SK-N-SH (cell line): Measurements from ENCODE around the gene ELMO1. TPM values are rescaled to one million over a fixed set of nuclear protein-coding genes. Genes with fewer than 3 reads are reported as not detected.

Experiments
- CTCF ChIA-PET: fragments of 300-600, 350-600 bp; formaldehyde crosslinking; extraction: SDS; loops from one replicate; lab custom pipeline; 2021; lab: Yijun Ruan, JAX
- POLR2A ChIA-PET: fragments of 350-600 bp; sonication (Branson Sonifier 250); formaldehyde crosslinking; extraction: SDS; loops from one replicate; lab custom pipeline; 2020; ENCODE audit warnings: antibody characterized with exemption, inconsistent platforms; lab: Yijun Ruan, JAX
- DNase-seq: peaks from one replicate; pipeline ENCODE4 v3.0.0; 2012
- H2AFZ ChIP-seq: fragments of 200-600 bp; sonication (generic); 2 replicates; pipeline ENCODE4 v1.8.1; 2016; ENCODE audit warnings: antibody characterized with exemption, mild to moderate bottlenecking, low read depth
- H3F3A ChIP-seq: fragments of 200-600 bp; sonication (generic); replicated peaks from 2 replicates; pipeline ENCODE3; 2016; ENCODE audit warnings: antibody characterized with exemption, mild to moderate bottlenecking; ENCODE audit not compliant: insufficient read depth
- H3K27ac ChIP-seq, 2 experiments: fragments of 200-500 bp in 1 of 2; fragments of 200-600 bp in 1 of 2; sonication (Bioruptor generic) in 1 of 2; sonication (generic), shearing (Covaris generic) in 1 of 2; 2 replicates each; pipeline versions ENCODE4 v1.5.1 to v1.6.1; 2014 to 2016; ENCODE audit warnings: low read depth in 2 of 2, inconsistent platforms in 1 of 2, low read length in 1 of 2, mild to moderate bottlenecking in 1 of 2, mixed read lengths in 1 of 2
- H3K27me3 ChIP-seq: fragments of 200-600 bp; sonication (generic), shearing (Covaris generic); 2 replicates; pipeline ENCODE4 v1.6.1; 2016; ENCODE audit warnings: mixed run types; ENCODE audit not compliant: insufficient read depth
- H3K36me3 ChIP-seq, 2 experiments: fragments of 200-500 bp in 1 of 2; fragments of 200-600 bp in 1 of 2; sonication (Bioruptor generic) in 1 of 2; sonication (generic) in 1 of 2; replicated peaks in 1 of 2; 2 replicates each; pipeline versions ENCODE3 to v1.5.1; 2014 to 2016; ENCODE audit warnings: low read length in 1 of 2, mild to moderate bottlenecking in 1 of 2; ENCODE audit not compliant: insufficient read depth in 2 of 2, control insufficient read depth in 1 of 2
- H3K4me1 ChIP-seq, 2 experiments: fragments of 200-500 bp in 1 of 2; fragments of 200-600 bp in 1 of 2; sonication (Bioruptor generic) in 1 of 2; sonication (generic), shearing (Covaris generic) in 1 of 2; 2 replicates each; pipeline versions ENCODE4 v1.5.1 to v1.6.1; 2014 to 2016; ENCODE audit warnings: low read depth in 1 of 2, low read length in 1 of 2, mixed run types in 1 of 2; ENCODE audit not compliant: insufficient read depth in 2 of 2, control insufficient read depth in 1 of 2
- H3K4me2 ChIP-seq: fragments of 200-600 bp; sonication (generic), shearing (Covaris generic); 2 replicates; pipeline ENCODE4 v1.6.1; 2017; ENCODE audit warnings: mixed run types
- H3K4me3 ChIP-seq, 2 experiments: fragments of 200-500 bp in 1 of 2; fragments of 200-600 bp in 1 of 2; sonication (Bioruptor generic) in 1 of 2; sonication (generic), shearing (Covaris generic) in 1 of 2; 2 replicates each; pipeline versions ENCODE4 v1.5.1 to v1.8.1; 2014 to 2016; ENCODE audit warnings: low read depth in 2 of 2, inconsistent platforms in 1 of 2, low read length in 1 of 2, mild to moderate bottlenecking in 1 of 2, mixed read lengths in 1 of 2, moderate library complexity in 1 of 2
- H3K79me2 ChIP-seq: fragments of 200-600 bp; sonication (generic); 2 replicates; pipeline ENCODE4 v1.8.1; 2017; ENCODE audit warnings: mild to moderate bottlenecking; ENCODE audit not compliant: insufficient read depth
- H3K9ac ChIP-seq: fragments of 200-600 bp; sonication (generic); 2 replicates; pipeline ENCODE4 v1.6.1; 2017; ENCODE audit warnings: mixed run types
- H3K9me2 ChIP-seq: fragments of 200-600 bp; sonication (generic); 2 replicates; pipeline ENCODE4 v1.6.1; 2017; ENCODE audit warnings: mixed run types
- H3K9me3 ChIP-seq: fragments of 200-600 bp; sonication (generic); 2 replicates; pipeline ENCODE4 v1.6.1; 2017; ENCODE audit warnings: mixed run types, mild to moderate bottlenecking, moderate library complexity
- H4K20me1 ChIP-seq: fragments of 200-600 bp; sonication (generic); 2 replicates; pipeline ENCODE4 v1.6.1; 2017; ENCODE audit warnings: mild to moderate bottlenecking, mixed run types; ENCODE audit not compliant: insufficient read depth
- CHD2 ChIP-seq: fragments of 150-350 bp; IDR thresholded peaks from 2 replicates; pipeline ENCODE4 v1.6.1; 2018; ENCODE audit warnings: low read length; ENCODE audit not compliant: partially characterized antibody
- CTCF ChIP-seq: fragments of 200-600 bp; sonication (generic); IDR thresholded peaks from 2 replicates; pipeline ENCODE4 v1.6.1; 2017; ENCODE audit warnings: antibody characterized with exemption, mild to moderate bottlenecking, moderate library complexity
- ELF1 ChIP-seq: IDR thresholded peaks from 2 replicates; pipeline ENCODE4 v1.4.0; 2012
- EP300 ChIP-seq, 2 experiments: IDR thresholded peaks; 2 replicates each; pipeline versions ENCODE4 v1.4.0 to v1.6.1; 2012; ENCODE audit warnings: borderline replicate concordance in 1 of 2, low read depth in 1 of 2, low read length in 1 of 2
- FOSL2 ChIP-seq: IDR thresholded peaks from 2 replicates; pipeline ENCODE4 v1.4.0; 2012; ENCODE audit warnings: low read depth, mild to moderate bottlenecking, moderate library complexity, borderline replicate concordance
- FOXJ3 ChIP-seq: sonication (generic); formaldehyde crosslinking; IDR thresholded peaks from 2 replicates; pipeline ENCODE4 v1.5.1; 2020; ENCODE audit warnings: mild to moderate bottlenecking, missing genetic modification reagents
- GABPA ChIP-seq: IDR thresholded peaks from 2 replicates; pipeline ENCODE4 v1.4.0; 2012; ENCODE audit warnings: low read depth, mild to moderate bottlenecking
- GATA2 ChIP-seq: sonication (generic); formaldehyde crosslinking; IDR thresholded peaks from 2 replicates; pipeline ENCODE4 v1.5.0; 2020; ENCODE audit warnings: mild to moderate bottlenecking, missing genetic modification reagents
- IRF3 ChIP-seq: fragments of 150-350 bp; IDR thresholded peaks from 2 replicates; pipeline ENCODE4 v1.6.1; 2016; ENCODE audit warnings: mild to moderate bottlenecking, low read depth, low read length
- JUND ChIP-seq: IDR thresholded peaks from 2 replicates; pipeline ENCODE4 v1.4.0; 2012
- MEF2A ChIP-seq: IDR thresholded peaks from 2 replicates; pipeline ENCODE4 v1.4.0; 2012; ENCODE audit warnings: low read depth, borderline replicate concordance
- NFIC ChIP-seq: IDR thresholded peaks from 2 replicates; pipeline ENCODE4 v1.4.0; 2012; ENCODE audit warnings: borderline replicate concordance
- NRF1 ChIP-seq: IDR thresholded peaks from 2 replicates; pipeline ENCODE4 v1.6.1; 2012; ENCODE audit warnings: low read depth, mild to moderate bottlenecking, low read length
- POLR2AphosphoS5 ChIP-seq: IDR thresholded peaks from 2 replicates; pipeline ENCODE4 v1.6.1; 2012; ENCODE audit warnings: low read depth, low read length
- RCOR1 ChIP-seq: fragments of 150-350 bp; IDR thresholded peaks from 2 replicates; pipeline ENCODE4 v1.6.1; 2017; ENCODE audit warnings: antibody characterized with exemption, low read length
- REST ChIP-seq: IDR thresholded peaks from 2 replicates; pipeline ENCODE4 v1.6.1; 2012; ENCODE audit warnings: mild to moderate bottlenecking, low read depth, low read length, moderate library complexity
- RXRA ChIP-seq: IDR thresholded peaks from 2 replicates; pipeline ENCODE4 v1.4.0; 2012; ENCODE audit warnings: low read depth, mild to moderate bottlenecking, borderline replicate concordance
- TEAD4 ChIP-seq: IDR thresholded peaks from 2 replicates; pipeline ENCODE4 v1.4.0; 2012; ENCODE audit warnings: mild to moderate bottlenecking, borderline replicate concordance; ENCODE audit not compliant: insufficient read depth
- USF1 ChIP-seq: IDR thresholded peaks from 2 replicates; pipeline ENCODE4 v1.4.0; 2012; ENCODE audit warnings: low read depth, borderline replicate concordance
- USF2 ChIP-seq: fragments of 150-350 bp; IDR thresholded peaks from 2 replicates; pipeline ENCODE4 v1.6.1; 2017; ENCODE audit warnings: antibody characterized with exemption, low read length, low read depth, borderline replicate concordance
- YY1 ChIP-seq: IDR thresholded peaks from 2 replicates; pipeline ENCODE4 v1.4.0; 2012; ENCODE audit warnings: low read depth, mild to moderate bottlenecking
- WGBS: methylation state at CpG from one replicate; pipeline ENCODE4 v1.1.6; 2017; ENCODE audit warnings: low lambda C conversion rate; 5-methylcytosine and 5-hydroxymethylcytosine counted together
- polyA plus RNA-seq, 3 experiments: library from polyadenylated mRNA; depleted of rRNA; stranded (reverse); fragments of >200 nt; gene quantifications; 2 replicates each; pipeline ENCODE4 v1.2.3, GENCODE V29; 2012

ELMO1 gene
- polyA plus RNA-seq, 1 of the 3 experiments (the other 2 are of a cell fraction): 0.64 TPM

GRCh38 chr7:37330775-37331174, 117.9 kb downstream of the ELMO1 start:
- Histone ChIP-seq H3K27ac (peak overlapping the region in 1 of 2 experiments; percentile 40; a peak in 1 of 4 replicates), H3K79me2 (no peaks in the 10 kb centered on the region), H2AFZ (no peak overlapping the region), H3K36me3 (no peaks in the 10 kb centered on the region), H3K4me1 (peaks cover 0 to 8% of the 10 kb centered on the region in 2 experiments; a peak in 2 of 4 replicates), H3K27me3 (no peaks in the 10 kb centered on the region), H3K4me3 (no peak overlapping the region), H4K20me1 (no peaks in the 10 kb centered on the region), H3K9me2 (no peaks in the 10 kb centered on the region), H3F3A (no peaks in the 10 kb centered on the region), H3K9ac (no peak overlapping the region), H3K4me2 (no peak overlapping the region), H3K9me3 (peaks cover 7% of the 10 kb centered on the region; the same call in 1 of the 2 replicates)
- 5% methylated on average over 2 of the region's 2 CpGs for WGBS
- TF ChIP-seq RCOR1 (peak; percentile 65), JUND (no peak), FOSL2 (no peak), TEAD4 (no peak), EP300 (IDR thresholded peaks at IDR 0.05; ENCODE audit: borderline replicate concordance in 1 of 2, low read depth in 1 of 2, low read length in 1 of 2) (peak in 1 of 2 experiments; percentile 53; a peak in 1 of 4 replicates), ELF1 (no peak), GATA2 (CRISPR knock-in tag) (peak; percentile 48), CTCF (no peak), GABPA (no peak), NFIC (no peak), NRF1 (no peak), USF1 (no peak), POLR2AphosphoS5 (no peak), FOXJ3 (CRISPR knock-in tag) (no peak), YY1 (no peak), REST (no peak), USF2 (no peak), CHD2 (no peak), MEF2A (no peak), IRF3 (no peak), RXRA (no peak)
- ChIA-PET POLR2A (no interaction called here), CTCF (interaction anchor here (0.7 kb wide), 1 partner anchor 59 kb away, joined by 3 read pairs; no protein-coding TSS in a partner anchor)
- DNase-seq: peak; percentile 36
